ENCODE results near the gene S1PR4. TPM values are rescaled to one million over a fixed set of nuclear protein-coding genes. Genes with fewer than 3 reads are reported as not detected.

S1PR4 gene
- total and polyA plus RNA-seq, 2 of the 13 experiments (the other 11 are each of a cell fraction or from before 2014, with no cell fraction given) = 0.07 to 0.09 TPM

GRCh38 chr19:3210347-3211017 is 31.9 kb downstream of the S1PR4 start (continued):
- TF ChIP-seq UBTF (CRISPR knock-in tag; IDR thresholded peaks at IDR 0.05) (no peak), MED13 (CRISPR knock-in tag; IDR thresholded peaks at IDR 0.05) (peak; percentile 23; the same call in 1 of the 2 replicates), ZNF446 (CRISPR knock-in tag; IDR thresholded peaks at IDR 0.05) (no peak), ZBTB20 (CRISPR knock-in tag; IDR thresholded peaks at IDR 0.05; ENCODE audit: borderline replicate concordance, low read depth) (no peak), ZBTB21 (CRISPR knock-in tag; IDR thresholded peaks at IDR 0.05) (no peak), ZNF20 (CRISPR knock-in tag; IDR thresholded peaks at IDR 0.05) (no peak), U2AF1 (optimal IDR thresholded peaks at IDR 0.05; ENCODE audit: low read depth, low read length) (no peak), GZF1 (CRISPR knock-in tag; IDR thresholded peaks at IDR 0.05) (no peak), MTF1 (CRISPR knock-in tag; IDR thresholded peaks at IDR 0.05) (no peak), ZNF644 (CRISPR knock-in tag; IDR thresholded peaks at IDR 0.05; ENCODE audit: low read depth) (no peak), ZNF678 (CRISPR knock-in tag; IDR thresholded peaks at IDR 0.05) (no peak), MYPOP (CRISPR knock-in tag; IDR thresholded peaks at IDR 0.05) (no peak), ZNF672 (CRISPR knock-in tag; IDR thresholded peaks at IDR 0.05) (no peak), XRCC5 (optimal IDR thresholded peaks at IDR 0.05; ENCODE audit: low read length) (peak; percentile 64), ZNF768 (CRISPR knock-in tag; IDR thresholded peaks at IDR 0.05) (peak; percentile 18; the same call in 1 of the 2 replicates), KMT2B (CRISPR knock-in tag; IDR thresholded peaks at IDR 0.05) (no peak), ZNF629 (CRISPR knock-in tag; conservative IDR thresholded peaks at IDR 0.05) (no peak), ZBTB14 (CRISPR knock-in tag; IDR thresholded peaks at IDR 0.05) (no peak), GABPA (IDR thresholded peaks at IDR 0.05; ENCODE audit: low read depth, low read length) (no peak), GABPA (CRISPR knock-in tag; IDR thresholded peaks at IDR 0.05; ENCODE audit: low read depth) (no peak), ARNT2 (CRISPR knock-in tag; IDR thresholded peaks at IDR 0.05; ENCODE audit: low read depth) (no peak), BCL6 (CRISPR knock-in tag; IDR thresholded peaks at IDR 0.05) (no peak), SATB2 (CRISPR knock-in tag; IDR thresholded peaks at IDR 0.05) (no peak)
- TF ChIP-seq, protein P1, sequence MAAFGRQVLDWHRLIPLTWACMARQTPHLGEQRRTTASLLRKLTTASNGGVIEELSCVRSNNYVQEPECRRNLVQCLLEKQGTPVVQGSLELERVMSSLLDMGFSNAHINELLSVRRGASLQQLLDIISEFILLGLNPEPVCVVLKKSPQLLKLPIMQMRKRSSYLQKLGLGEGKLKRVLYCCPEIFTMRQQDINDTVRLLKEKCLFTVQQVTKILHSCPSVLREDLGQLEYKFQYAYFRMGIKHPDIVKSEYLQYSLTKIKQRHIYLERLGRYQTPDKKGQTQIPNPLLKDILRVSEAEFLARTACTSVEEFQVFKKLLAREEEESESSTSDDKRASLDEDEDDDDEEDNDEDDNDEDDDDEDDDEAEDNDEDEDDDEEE (CRISPR knock-in tag; IDR thresholded peaks at IDR 0.05) = no peak
- TF ChIP-seq, protein P2, sequence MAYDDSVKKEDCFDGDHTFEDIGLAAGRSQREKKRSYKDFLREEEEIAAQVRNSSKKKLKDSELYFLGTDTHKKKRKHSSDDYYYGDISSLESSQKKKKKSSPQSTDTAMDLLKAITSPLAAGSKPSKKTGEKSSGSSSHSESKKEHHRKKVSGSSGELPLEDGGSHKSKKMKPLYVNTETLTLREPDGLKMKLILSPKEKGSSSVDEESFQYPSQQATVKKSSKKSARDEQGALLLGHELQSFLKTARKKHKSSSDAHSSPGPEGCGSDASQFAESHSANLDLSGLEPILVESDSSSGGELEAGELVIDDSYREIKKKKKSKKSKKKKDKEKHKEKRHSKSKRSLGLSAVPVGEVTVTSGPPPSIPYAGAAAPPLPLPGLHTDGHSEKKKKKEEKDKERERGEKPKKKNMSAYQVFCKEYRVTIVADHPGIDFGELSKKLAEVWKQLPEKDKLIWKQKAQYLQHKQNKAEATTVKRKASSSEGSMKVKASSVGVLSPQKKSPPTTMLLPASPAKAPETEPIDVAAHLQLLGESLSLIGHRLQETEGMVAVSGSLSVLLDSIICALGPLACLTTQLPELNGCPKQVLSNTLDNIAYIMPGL (CRISPR knock-in tag; IDR thresholded peaks at IDR 0.05; ENCODE audit: borderline replicate concordance in 1 of 2, low read depth in 1 of 2) = no peak

Measured in HepG2 (cell line).